NCI-H510A (cell line): ENCODE measurements around the gene SP6.

Experiments used
- DNase-seq: peaks from one replicate; lab custom pipeline; 2025; lab: John Stamatoyannopoulos, UW

Gene SP6

GRCh38 chr17:47812146-47812920 lies 38.6 kb downstream of the SP6 start:
- no peak for DNase-seq

- DNase-seq = no peak
These were observed 39.3 kb downstream of the SP6 start for GRCh38 chr17:47811709-47812108.

DNA sequence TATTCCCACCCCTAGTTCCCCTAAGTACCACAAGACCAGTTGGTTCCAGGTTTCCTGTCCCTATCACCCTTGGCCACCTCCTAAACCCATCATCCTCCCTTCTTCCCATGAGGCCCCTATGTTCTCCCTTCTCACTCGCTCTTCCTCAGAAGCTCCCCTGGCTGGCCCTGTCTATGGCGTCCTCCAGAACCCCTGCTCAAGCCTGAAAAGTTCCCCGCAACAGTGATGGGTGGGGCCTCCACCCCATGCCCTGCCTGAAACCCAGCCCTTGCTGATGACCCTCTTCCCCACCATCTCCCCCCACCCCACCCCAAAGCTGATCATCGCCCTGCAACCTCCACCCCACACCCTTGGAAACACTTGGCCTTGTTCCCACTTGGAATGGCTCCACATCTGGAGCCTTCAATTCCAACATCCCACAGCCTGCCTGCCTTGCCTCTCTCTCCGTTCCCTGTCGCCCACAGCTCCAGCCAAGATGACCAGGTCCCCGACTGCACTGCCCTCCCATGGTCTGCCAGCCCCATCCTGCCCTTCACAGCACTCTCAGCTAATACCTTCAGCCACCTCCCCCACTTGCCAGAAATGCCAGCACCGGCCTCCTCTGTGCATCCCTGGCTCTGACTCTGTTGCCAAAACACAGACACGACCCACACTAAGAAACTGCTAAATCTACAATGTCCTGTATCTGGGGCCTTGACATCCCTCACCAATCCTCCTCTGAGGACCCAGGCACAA lies 39.9 kb downstream of the SP6 start:
- DNase-seq = no peak

DNA sequence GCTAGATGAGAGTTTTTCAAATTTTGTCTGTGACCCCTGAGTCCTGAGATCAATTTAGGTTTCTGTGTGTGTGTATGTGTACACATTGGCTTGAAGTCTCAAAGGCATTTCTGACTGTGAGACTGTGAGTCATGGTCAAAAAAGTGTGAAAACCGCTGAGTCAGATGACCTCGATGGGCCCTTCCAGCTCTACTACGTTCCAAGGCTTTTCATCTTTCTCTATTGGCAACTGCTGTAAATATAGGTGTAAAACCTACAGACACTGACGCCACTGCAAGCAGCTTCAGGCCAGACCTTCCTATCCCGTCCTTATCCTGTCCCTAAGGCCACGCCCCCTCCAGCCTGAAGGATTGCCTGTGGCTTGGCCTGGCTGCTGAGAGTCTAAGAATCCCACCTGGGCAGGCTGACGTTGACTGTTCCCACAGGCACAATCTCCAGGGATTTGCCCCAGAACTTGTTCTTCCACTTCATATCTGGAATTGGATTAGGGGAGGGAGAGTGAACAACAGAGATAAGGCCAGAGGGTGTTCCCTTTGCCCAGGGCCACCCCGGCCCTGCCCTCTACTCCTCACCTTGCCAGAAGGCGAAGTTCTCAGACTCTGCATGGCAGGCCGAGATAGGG lies 40.7 kb downstream of the SP6 start:
- DNase-seq = peak; percentile 25

DNA sequence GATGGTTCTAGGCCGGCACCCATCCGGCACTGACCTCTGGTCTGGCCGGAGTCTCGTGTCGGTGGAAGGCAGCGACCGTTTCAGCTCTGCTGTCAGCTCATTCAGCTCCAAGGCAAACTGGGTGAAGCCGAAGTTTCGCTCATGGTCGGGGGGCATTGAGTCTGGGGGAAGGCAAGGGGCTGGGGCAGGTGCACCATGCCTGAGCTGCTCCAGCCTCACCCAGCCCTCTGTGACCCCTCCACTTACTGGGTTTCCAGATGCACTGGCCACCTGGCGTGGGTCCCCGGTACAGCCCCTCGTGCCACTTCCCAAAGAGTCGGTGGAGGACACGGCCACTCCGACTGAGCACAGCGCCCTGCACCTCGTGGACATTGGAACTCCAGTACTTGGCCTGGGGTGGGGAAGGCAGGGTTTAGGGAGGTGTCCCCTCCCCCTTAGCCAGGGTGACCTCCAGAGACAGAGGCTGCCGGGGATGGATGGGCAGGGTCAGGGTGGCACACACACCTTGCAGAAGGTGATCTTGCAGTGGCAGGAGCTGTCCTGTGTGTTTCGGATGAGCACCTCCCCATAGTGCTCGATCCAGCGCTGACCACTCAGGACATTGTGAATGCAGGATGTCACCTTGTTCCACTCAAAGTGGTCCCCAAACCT lies 42.0 kb downstream of the SP6 start:
- DNase-seq = no peak

- DNase-seq = no peak
These were observed 42.7 kb downstream of the SP6 start for GRCh38 chr17:47808036-47808829.

- no peak for DNase-seq
These were observed 43.5 kb downstream of the SP6 start for GRCh38 chr17:47807421-47807820.

DNA sequence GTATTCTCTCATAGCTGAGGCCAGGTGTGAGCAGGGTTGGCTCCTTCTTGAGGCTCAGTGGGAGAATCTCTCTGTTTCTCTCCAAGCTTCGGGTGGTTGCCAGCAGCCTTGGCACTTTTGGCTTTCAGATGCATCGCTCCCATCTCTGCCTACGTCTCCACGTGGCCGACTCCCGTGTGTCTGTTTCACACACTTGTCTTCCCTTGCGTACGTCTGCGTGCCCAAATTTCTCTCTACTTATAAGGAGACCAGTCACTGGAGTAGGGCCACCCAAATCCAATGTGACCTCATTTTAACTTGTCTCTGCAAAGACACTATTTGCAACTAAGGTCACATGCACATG lies 44.1 kb downstream of the SP6 start:
- DNase-seq = no peak

DNA sequence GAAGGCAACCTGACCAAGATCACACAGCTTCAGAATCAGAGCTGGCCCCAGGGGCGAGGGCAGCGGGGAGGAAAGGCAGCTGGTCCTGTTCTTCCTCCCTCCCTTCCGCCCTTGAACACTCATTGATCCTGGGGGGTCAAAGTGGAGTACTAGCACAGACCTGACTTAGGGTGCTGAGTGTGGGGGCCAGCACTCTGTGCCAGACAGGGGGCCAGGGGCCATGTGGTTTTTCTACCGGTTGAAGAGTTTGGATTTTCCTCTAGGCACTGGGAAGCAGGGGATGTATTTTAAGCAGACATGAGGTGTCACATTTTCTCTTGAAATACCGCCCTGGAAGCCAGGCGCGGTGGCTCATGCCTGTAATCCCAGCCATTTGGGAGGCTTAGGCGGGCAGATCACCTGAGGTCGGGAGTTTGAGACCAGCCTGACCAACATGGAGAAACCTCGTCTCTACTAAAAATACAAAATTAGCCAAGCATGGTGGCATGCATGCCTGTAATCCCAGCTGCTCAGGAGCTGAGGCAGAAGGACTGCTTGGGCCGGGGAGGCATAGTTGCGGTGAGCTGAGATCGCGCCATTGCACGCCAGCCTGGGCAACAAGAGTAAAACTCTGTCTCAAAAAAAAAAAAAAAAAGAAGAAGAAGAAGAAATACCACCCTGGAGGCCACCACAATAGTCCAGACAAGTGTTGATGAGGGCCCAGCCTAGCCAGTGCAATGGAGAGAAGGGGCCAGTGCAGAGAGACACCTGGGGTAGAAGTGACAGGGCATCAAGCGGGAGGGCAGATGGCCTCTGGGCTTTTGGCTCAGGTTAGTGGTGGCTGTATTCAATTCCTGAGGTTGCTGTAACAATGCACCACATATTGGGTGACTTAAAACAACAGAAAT lies 44.7 kb downstream of the SP6 start:
- DNase-seq = no peak

- DNase-seq = no peak
These were observed 46.5 kb downstream of the SP6 start for GRCh38 chr17:47804461-47804860.

GRCh38 chr17:47803751-47804150 lies 47.2 kb downstream of the SP6 start:
- DNase-seq = no peak

- no peak for DNase-seq
These were observed 47.8 kb downstream of the SP6 start for GRCh38 chr17:47803201-47803600.

DNA sequence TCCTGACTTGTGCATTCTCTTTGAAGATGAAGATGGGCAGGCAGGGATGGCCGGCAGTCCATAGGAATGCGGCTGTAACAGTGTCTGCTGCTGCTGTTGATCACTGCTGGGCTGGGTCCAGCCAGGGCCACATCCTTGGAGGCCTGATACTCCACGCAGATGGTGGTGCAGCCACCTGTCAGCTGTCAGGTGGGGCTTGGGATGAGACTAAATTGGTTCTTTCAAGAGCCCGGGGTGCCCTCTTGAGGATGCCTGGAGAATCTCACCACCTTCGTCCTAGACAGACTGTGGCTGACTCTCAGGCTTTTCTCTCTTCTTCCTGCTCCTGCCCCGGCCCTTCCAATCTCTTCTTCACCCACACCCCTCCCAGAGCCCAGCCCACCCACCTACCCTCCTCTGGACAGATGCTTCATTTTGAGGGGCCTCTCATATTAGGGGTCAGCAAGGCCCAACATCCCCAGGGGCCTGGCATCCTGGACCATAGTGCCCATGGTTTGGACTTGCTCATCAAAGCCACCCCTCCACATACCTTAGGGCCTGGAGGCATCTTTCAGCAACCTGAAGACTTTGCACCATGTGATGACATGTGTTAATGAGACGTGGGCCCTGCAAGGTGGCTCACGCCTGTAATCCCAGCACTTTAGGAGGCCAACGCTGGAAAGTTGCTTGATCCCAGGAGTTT lies 48.5 kb downstream of the SP6 start:
- peak; percentile 85 for DNase-seq

DNA sequence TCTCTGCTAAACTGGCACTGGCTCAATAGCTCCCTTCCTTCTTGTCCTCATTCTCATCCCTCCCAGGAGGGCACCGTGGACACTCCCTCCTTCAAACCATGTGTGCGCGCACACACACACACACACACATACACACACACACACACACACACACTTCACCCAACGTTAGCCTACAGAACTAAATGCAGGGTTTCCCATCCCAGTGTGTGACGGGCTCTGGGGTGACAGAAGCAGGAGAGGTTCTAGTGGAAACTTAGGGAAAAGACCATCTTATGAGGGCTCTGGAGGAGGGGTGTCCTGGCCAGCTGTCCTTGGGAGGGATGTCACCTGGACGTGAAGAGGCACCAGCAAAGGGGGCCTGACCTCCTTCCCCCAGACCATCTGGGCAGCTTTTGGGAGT lies 49.1 kb downstream of the SP6 start:
- no peak for DNase-seq

DNA sequence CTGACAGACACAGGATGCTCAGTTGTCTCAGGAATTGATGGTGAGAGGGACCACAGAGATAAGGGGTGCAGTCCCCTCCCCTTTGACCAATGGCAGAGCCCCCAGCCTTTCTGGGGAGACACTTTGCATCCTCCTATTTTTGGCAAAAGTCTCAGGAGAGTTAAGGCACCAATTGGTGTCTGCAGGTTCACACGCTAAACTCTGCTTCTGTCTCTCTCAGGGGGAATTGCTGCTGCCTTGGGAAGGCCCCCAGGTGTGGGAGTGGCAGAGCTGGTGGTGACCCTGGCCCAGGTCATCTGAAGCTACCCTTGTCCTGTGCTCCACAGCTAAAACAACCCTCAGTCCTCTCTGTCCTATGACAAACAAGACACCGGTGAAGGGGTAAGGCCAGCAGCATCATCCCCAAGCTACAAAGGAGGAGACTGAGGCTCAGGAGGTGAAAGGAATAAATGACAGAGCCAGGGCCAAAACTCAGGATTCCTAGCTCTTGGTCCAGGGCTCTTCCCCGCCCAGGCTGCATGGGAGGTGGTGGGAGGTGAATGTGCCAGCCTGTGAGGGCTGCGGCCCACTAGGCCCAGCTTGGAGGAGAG lies 49.7 kb downstream of the SP6 start:
- no peak for DNase-seq

DNA sequence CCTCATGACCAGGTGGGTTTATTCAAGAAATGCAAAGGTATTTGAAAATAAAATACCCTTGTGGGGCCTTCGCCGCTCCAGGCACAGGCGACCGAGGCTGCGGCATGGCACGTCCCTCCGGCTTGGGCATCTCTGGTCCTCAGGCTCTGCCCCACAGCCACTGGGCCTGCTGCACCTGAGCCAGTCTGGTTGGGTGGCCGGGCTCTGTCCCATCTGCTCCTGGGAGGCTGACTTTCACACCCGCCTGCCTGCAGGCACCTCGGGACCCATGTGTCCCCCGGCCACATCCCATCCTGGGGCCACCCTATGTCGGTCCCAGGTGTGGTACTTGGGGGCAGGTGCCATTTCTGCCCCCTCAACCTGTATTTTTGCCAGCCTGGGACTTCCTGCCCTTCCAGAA lies 50.3 kb downstream of the SP6 start:
- DNase-seq = no peak

DNA sequence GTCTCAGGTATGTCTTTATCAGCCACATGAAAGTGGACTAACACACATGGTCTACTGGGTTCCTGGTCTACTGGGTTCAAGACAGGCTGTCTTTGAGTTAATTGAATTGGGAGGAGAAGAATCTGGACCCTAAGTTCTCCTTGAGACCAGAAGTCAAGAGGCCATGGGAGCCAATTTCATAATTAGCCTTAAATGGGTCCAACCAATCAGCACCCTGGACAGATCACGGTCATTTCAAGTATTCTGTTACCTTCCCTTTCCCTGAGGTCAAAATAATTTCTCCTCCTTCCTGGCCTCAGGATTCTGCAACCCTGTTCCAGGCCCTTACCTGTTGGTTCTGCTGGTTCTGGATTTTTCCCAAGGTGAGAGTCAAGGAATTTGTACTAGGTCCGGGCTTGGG lies 53.2 kb downstream of the SP6 start:
- DNase-seq = no peak
